Neuronal stem cell (in vitro differentiated cells): ENCODE measurements around the gene PGA4.

ENCODE experiments used
- DNase-seq: peaks from one replicate; pipeline ENCODE4 v3.0.0-alpha.2; 2013; ENCODE audit warnings: low spot score
- H2AFZ ChIP-seq: one replicate; pipeline ENCODE4 v1.6.1; 2013; ENCODE audit warnings: mild to moderate bottlenecking, low read length, inconsistent platforms
- H2AK5ac ChIP-seq: 2 replicates; pipeline ENCODE4 v1.6.1; 2013; ENCODE audit warnings: low read depth, mild to moderate bottlenecking, inconsistent platforms, low read length, moderate library complexity, mixed read lengths
- H2BK120ac ChIP-seq: 2 replicates; pipeline ENCODE4 v1.6.1; 2013; ENCODE audit warnings: low read depth, mild to moderate bottlenecking, inconsistent platforms, low read length, moderate library complexity, mixed read lengths
- H2BK12ac ChIP-seq: one replicate; pipeline ENCODE4 v1.6.1; 2013; ENCODE audit warnings: low read length, inconsistent platforms
- H2BK15ac ChIP-seq: 2 replicates; pipeline ENCODE4 v1.6.1; 2013; ENCODE audit warnings: mild to moderate bottlenecking, low read length, inconsistent platforms, mixed read lengths
- H2BK5ac ChIP-seq: one replicate; pipeline ENCODE4 v1.6.1; 2013; ENCODE audit warnings: inconsistent platforms, mild to moderate bottlenecking, low read length, moderate library complexity
- H3K14ac ChIP-seq: one replicate; pipeline ENCODE4 v1.6.1; 2013; ENCODE audit warnings: low read length, inconsistent platforms
- H3K18ac ChIP-seq: 2 replicates; pipeline ENCODE4 v1.6.1; 2013; ENCODE audit warnings: low read length, inconsistent platforms
- H3K23ac ChIP-seq: 2 replicates; pipeline ENCODE4 v1.6.1; 2013; ENCODE audit warnings: low read depth, mild to moderate bottlenecking, mixed read lengths, low read length, inconsistent platforms; ENCODE audit not compliant: poor library complexity
- H3K27ac ChIP-seq: replicated peaks from 3 replicates; pipeline ENCODE4 v1.5.1; 2013; ENCODE audit warnings: low read length, inconsistent platforms
- H3K27me3 ChIP-seq, 3 experiments: 2 replicates each; pipeline ENCODE4 v1.6.1; 2013; ENCODE audit warnings: low read length in 3 of 3, mild to moderate bottlenecking in 2 of 3, inconsistent platforms in 1 of 3, low read depth in 1 of 3, mixed read lengths in 1 of 3, moderate library complexity in 1 of 3; ENCODE audit not compliant: control insufficient read depth in 3 of 3, insufficient read depth in 3 of 3
- H3K36me3 ChIP-seq, 2 donors: replicated peaks in 1 of 2; 2 replicates each; pipeline ENCODE4 v1.6.1; 2013; ENCODE audit warnings: low read length in 2 of 2; ENCODE audit not compliant: control insufficient read depth in 2 of 2, insufficient read depth in 2 of 2
- H3K4ac ChIP-seq: 2 replicates; pipeline ENCODE4 v1.6.1; 2013; ENCODE audit warnings: inconsistent platforms, mild to moderate bottlenecking, low read length, moderate library complexity
- H3K4me1 ChIP-seq, 2 donors: 1 replicate in 1 of 2; 2 replicates in 1 of 2; pipeline ENCODE4 v1.6.1; 2013; ENCODE audit warnings: low read length in 2 of 2, low read depth in 1 of 2; ENCODE audit not compliant: control insufficient read depth in 2 of 2, insufficient read depth in 1 of 2
- H3K4me2 ChIP-seq: one replicate; pipeline ENCODE4 v1.6.1; 2013; ENCODE audit warnings: mild to moderate bottlenecking, low read length, inconsistent platforms; ENCODE audit not compliant: insufficient read depth, poor library complexity, severe bottlenecking
- H3K4me3 ChIP-seq, 2 donors: 2 replicates each; pipeline ENCODE4 v1.5.1; 2013; ENCODE audit warnings: low read length in 2 of 2, mild to moderate bottlenecking in 2 of 2, inconsistent platforms in 1 of 2, moderate library complexity in 1 of 2
- H3K79me1 ChIP-seq: one replicate; pipeline ENCODE4 v1.6.1; 2013; ENCODE audit warnings: low read depth, mild to moderate bottlenecking, inconsistent platforms, low read length, moderate library complexity
- H3K9ac ChIP-seq: one replicate; pipeline ENCODE4 v1.6.1; 2013; ENCODE audit warnings: mild to moderate bottlenecking, low read depth, low read length, inconsistent platforms; ENCODE audit not compliant: poor library complexity
- H3K9me3 ChIP-seq, 2 donors: replicated peaks in 1 of 2; 2 replicates each; pipeline versions ENCODE3 to v1.6.1; 2013; ENCODE audit warnings: low read length in 2 of 2, mild to moderate bottlenecking in 2 of 2, inconsistent platforms in 1 of 2, low read depth in 1 of 2, mixed read lengths in 1 of 2, moderate library complexity in 1 of 2; ENCODE audit not compliant: control insufficient read depth in 2 of 2, insufficient read depth in 1 of 2
- H4K8ac ChIP-seq: one replicate; pipeline ENCODE4 v1.6.1; 2013; ENCODE audit warnings: low read depth, mild to moderate bottlenecking, inconsistent platforms, low read length, moderate library complexity
- H4K91ac ChIP-seq: one replicate; pipeline ENCODE4 v1.6.1; 2013; ENCODE audit warnings: low read length, low read depth, mild to moderate bottlenecking, inconsistent platforms; ENCODE audit not compliant: poor library complexity
- WGBS, 2 donors: extraction: QIAGEN DNeasy Blood & Tissue Kit; methylation state at CpG; one replicate each; pipeline ENCODE4 v1.1.7; 2013; ENCODE audit warnings: missing lambda C conversion rate in 2 of 2, mixed read lengths in 1 of 2; ENCODE audit not compliant: insufficient read length in 2 of 2, insufficient replicate concordance in 1 of 2; ENCODE audit errors: extremely low coverage in 2 of 2; 5-methylcytosine and 5-hydroxymethylcytosine counted together

Gene PGA4

GRCh38 chr11:61189933-61190332 is 32.2 kb upstream of the PGA4 start:
- no peak overlapping the region for H2BK5ac ChIP-seq
- no peak overlapping the region for H3K4me3 ChIP-seq
- H3K14ac ChIP-seq, result no peak overlapping the region
- WGBS, 2 donors, result no CpG with 5 or more reads among the region's 8 CpGs
- no peak overlapping the region for H2AFZ ChIP-seq
- no peak overlapping the region for H2BK15ac ChIP-seq
- H3K4ac ChIP-seq, result no peak overlapping the region
- H2BK120ac ChIP-seq, result no peak overlapping the region
- H3K36me3 ChIP-seq, result no peaks in the 10 kb centered on the region
- H3K27me3 ChIP-seq, result peaks cover 0 to 3% (median 0%) of the 10 kb centered on the region in 3 experiments
- no peaks in the 10 kb centered on the region for H3K9me3 ChIP-seq
- H3K4me1 ChIP-seq, result no peaks in the 10 kb centered on the region
- no peak overlapping the region for H4K8ac ChIP-seq
- no peak for DNase-seq
- H3K18ac ChIP-seq, result no peak overlapping the region
- H3K4me2 ChIP-seq, result no peak overlapping the region
- H3K9ac ChIP-seq, result no peak overlapping the region
- H2AK5ac ChIP-seq, result no peak overlapping the region
- H2BK12ac ChIP-seq, result no peak overlapping the region
- no peak overlapping the region for H3K27ac ChIP-seq
- no peaks in the 10 kb centered on the region for H3K79me1 ChIP-seq
- no peak overlapping the region for H3K23ac ChIP-seq
- no peak overlapping the region for H4K91ac ChIP-seq

- H3K27me3 ChIP-seq, result peaks cover 0 to 9% (median 0%) of the 10 kb centered on the region in 3 experiments
- H2AK5ac ChIP-seq, result no peak overlapping the region
- peak overlapping the region; percentile 67 for H2BK120ac ChIP-seq
- DNase-seq, result no peak
- H2BK5ac ChIP-seq, result no peak overlapping the region
- peak overlapping the region; percentile 58 for H2BK12ac ChIP-seq
- no peak overlapping the region for H4K91ac ChIP-seq
- H3K9me3 ChIP-seq, result peaks cover 0 to 2% of the 10 kb centered on the region in 2 donors
- H2AFZ ChIP-seq, result peak overlapping the region; percentile 17
- H3K14ac ChIP-seq, result no peak overlapping the region
- H3K4me2 ChIP-seq, result no peak overlapping the region
- H3K36me3 ChIP-seq, result no peaks in the 10 kb centered on the region
- no peak overlapping the region for H3K18ac ChIP-seq
- H2BK15ac ChIP-seq, result peak overlapping the region; percentile 78
- H3K79me1 ChIP-seq, result no peaks in the 10 kb centered on the region
- peak overlapping the region; percentile 66 for H3K4ac ChIP-seq
- peak overlapping the region; percentile 55 for H3K23ac ChIP-seq
- H3K27ac ChIP-seq, result no peak overlapping the region
- no peak overlapping the region for H4K8ac ChIP-seq
- no peak overlapping the region for H3K9ac ChIP-seq
- WGBS, 2 donors, result no CpG with 5 or more reads among the region's 12 CpGs
- no peak overlapping the region for H3K4me3 ChIP-seq
- H3K4me1 ChIP-seq, result no peaks in the 10 kb centered on the region
Observed at GRCh38 chr11:61193596-61193995, 28.6 kb upstream of the PGA4 start.

GRCh38 chr11:61194169-61194671 is 27.9 kb upstream of the PGA4 start:
- Histone ChIP-seq H2BK120ac (no peak overlapping the region), H3K79me1 (no peaks in the 10 kb centered on the region), H3K36me3 (no peaks in the 10 kb centered on the region), H3K14ac (no peak overlapping the region), H2BK12ac (no peak overlapping the region), H3K4me1 (no peaks in the 10 kb centered on the region), H3K27me3 (peaks cover 0 to 9% (median 0%) of the 10 kb centered on the region in 3 experiments), H3K9me3 (peaks cover 0 to 2% of the 10 kb centered on the region in 2 donors), H3K4me3 (no peak overlapping the region), H3K27ac (no peak overlapping the region), H2AK5ac (no peak overlapping the region), H4K8ac (no peak overlapping the region), H2BK15ac (peak overlapping the region; percentile 35), H3K4me2 (no peak overlapping the region), H3K4ac (peak overlapping the region; percentile 66), H4K91ac (no peak overlapping the region), H3K9ac (no peak overlapping the region), H2AFZ (peak overlapping the region; percentile 17), H3K18ac (no peak overlapping the region), H2BK5ac (no peak overlapping the region), H3K23ac (no peak overlapping the region)
- no CpG with 5 or more reads among the region's 12 CpGs for WGBS, 2 donors
- DNase-seq, result no peak

DNA sequence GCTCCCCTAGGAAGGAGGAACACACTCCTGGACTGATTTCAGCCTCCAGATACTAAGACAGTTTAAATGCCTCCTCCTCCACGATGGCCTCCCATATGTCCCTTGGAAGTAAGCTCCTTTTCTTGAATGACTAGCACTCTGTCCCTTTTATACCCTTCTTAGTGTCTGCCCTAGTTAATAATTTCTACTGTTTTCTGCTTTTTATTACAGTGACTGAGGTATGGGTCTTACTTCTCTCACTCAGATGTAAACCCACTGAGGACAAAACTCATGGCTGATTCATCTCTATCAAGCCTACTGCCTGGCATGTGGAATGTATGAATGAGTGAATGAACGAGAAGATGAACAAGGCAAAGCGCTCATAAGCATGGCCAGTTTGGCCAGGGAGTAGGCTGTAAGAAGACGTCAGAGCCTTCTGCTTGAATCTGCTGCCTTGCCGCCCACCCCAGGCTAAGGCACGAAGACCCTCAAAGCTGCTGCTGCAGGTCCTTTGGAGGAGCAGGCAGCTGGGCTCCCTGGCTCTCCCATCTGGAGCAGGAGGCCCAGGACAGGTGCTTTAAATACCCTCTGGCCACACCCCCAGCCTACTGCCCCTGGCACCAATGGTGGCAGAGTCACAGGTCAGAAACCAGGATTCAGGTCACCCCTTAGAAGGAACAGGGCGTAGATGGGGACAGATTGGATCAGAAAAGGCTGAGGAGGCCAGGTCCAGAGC is 27.0 kb upstream of the PGA4 start:
- no peaks in the 10 kb centered on the region for H3K4me1 ChIP-seq
- no peak overlapping the region for H4K91ac ChIP-seq
- no peak overlapping the region for H3K4me2 ChIP-seq
- H4K8ac ChIP-seq, result no peak overlapping the region
- no peaks in the 10 kb centered on the region for H3K79me1 ChIP-seq
- no peak overlapping the region for H2BK15ac ChIP-seq
- H3K14ac ChIP-seq, result no peak overlapping the region
- no peak overlapping the region for H2BK120ac ChIP-seq
- H3K9ac ChIP-seq, result no peak overlapping the region
- H3K18ac ChIP-seq, result no peak overlapping the region
- no peak overlapping the region for H3K4ac ChIP-seq
- H3K4me3 ChIP-seq, result no peak overlapping the region
- H3K27ac ChIP-seq, result no peak overlapping the region
- H3K9me3 ChIP-seq, result peaks cover 0 to 2% of the 10 kb centered on the region in 2 donors
- no peak overlapping the region for H2BK5ac ChIP-seq
- H2BK12ac ChIP-seq, result no peak overlapping the region
- no peak for DNase-seq
- no peak overlapping the region for H3K23ac ChIP-seq
- H2AFZ ChIP-seq, result no peak overlapping the region
- H3K36me3 ChIP-seq, result no peaks in the 10 kb centered on the region
- no peak overlapping the region for H2AK5ac ChIP-seq
- WGBS, 2 donors, result no CpG with 5 or more reads among the region's 7 CpGs
- H3K27me3 ChIP-seq, result peaks cover 0 to 9% (median 0%) of the 10 kb centered on the region in 3 experiments
